ENCODE data around the gene CD300H.
A peak's percentile ranks its signal among the peaks of the same experiment; 100 is the strongest.

Gene CD300H

GRCh38 chr17:74554909-74555308, 12.4 kb downstream of the CD300H start:
- Histone ChIP-seq H3K4me3 (ENCODE audit: low read length in 2 of 2) (no peak overlapping the region), H3K9ac (ENCODE audit: low read depth in 1 of 2, low read length in 2 of 2) (no peak overlapping the region), H3K27me3 (ENCODE audit: control insufficient read depth in 2 of 2, insufficient read depth in 2 of 2, low read length in 2 of 2) (no peaks in the 10 kb centered on the region), H3K4me1 (ENCODE audit: control insufficient read depth in 2 of 2, insufficient read depth in 2 of 2, low read length in 2 of 2) (no peaks in the 10 kb centered on the region), H3K27ac (ENCODE audit: low read depth in 2 of 2, low read length in 2 of 2) (no peak overlapping the region), H3K36me3 (ENCODE audit: control insufficient read depth in 2 of 2, insufficient read depth in 2 of 2, low read length in 2 of 2) (no peaks in the 10 kb centered on the region), H3K9me3 (ENCODE audit: control insufficient read depth in 2 of 2, low read length in 2 of 2) (no peaks in the 10 kb centered on the region)

DNA sequence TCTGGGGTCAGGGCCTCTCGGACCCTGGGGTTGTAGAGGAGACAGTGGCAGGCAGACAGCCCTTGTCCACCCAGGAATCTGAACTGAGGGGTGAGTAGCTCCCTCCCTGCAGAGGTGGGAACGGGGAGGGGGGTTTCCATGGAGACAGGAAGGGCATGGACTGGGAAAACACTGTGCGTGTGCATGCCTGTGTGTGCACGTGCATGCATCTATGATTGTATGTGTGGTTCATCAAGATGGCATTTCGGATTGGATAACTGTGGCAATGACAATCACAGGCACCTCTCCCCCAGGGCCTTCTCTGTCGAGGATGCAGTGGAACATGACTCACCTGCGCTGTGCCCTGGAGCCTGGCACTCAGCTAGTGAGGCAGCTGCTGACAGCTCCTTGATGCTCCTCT, 15.3 kb downstream of the CD300H start:
- Histone ChIP-seq H3K27me3 (ENCODE audit: control insufficient read depth in 2 of 2, insufficient read depth in 2 of 2, low read length in 2 of 2) (no peaks in the 10 kb centered on the region), H3K4me3 (ENCODE audit: low read length in 2 of 2) (no peak overlapping the region), H3K9ac (ENCODE audit: low read depth in 1 of 2, low read length in 2 of 2) (no peak overlapping the region), H3K36me3 (ENCODE audit: control insufficient read depth in 2 of 2, insufficient read depth in 2 of 2, low read length in 2 of 2) (no peaks in the 10 kb centered on the region), H3K9me3 (ENCODE audit: control insufficient read depth in 2 of 2, low read length in 2 of 2) (no peaks in the 10 kb centered on the region), H3K4me1 (ENCODE audit: control insufficient read depth in 2 of 2, insufficient read depth in 2 of 2, low read length in 2 of 2) (no peaks in the 10 kb centered on the region), H3K27ac (ENCODE audit: low read depth in 2 of 2, low read length in 2 of 2) (no peak overlapping the region)

DNA sequence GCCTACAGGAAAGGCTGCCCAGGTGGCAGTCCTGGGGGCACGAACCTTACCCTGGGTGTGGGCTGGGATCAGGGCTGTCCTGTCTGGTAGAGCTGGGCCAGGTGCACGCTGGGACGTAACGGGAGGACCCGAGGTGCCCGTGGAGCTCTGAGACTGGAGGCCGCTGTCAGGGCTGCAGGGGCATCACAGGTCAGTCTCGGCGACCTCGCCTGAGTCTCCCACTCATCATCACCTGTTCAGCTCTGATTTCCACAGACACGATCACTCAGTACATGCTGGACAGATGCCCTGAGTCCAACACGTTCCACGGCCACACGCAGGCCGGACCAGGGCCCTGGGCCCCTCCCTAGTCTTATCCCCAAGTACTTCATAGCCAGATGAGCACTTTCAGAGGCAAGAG, 16.7 kb downstream of the CD300H start:
- H3K9ac ChIP-seq (ENCODE audit: low read depth in 1 of 2, low read length in 2 of 2) = no peak overlapping the region
- H3K27ac ChIP-seq (ENCODE audit: low read depth in 2 of 2, low read length in 2 of 2) = no peak overlapping the region
- no peaks in the 10 kb centered on the region for H3K36me3 ChIP-seq (ENCODE audit: control insufficient read depth in 2 of 2, insufficient read depth in 2 of 2, low read length in 2 of 2)
- H3K4me3 ChIP-seq (ENCODE audit: low read length in 2 of 2) = no peak overlapping the region
- no peaks in the 10 kb centered on the region for H3K4me1 ChIP-seq (ENCODE audit: control insufficient read depth in 2 of 2, insufficient read depth in 2 of 2, low read length in 2 of 2)
- H3K27me3 ChIP-seq (ENCODE audit: control insufficient read depth in 2 of 2, insufficient read depth in 2 of 2, low read length in 2 of 2) = no peaks in the 10 kb centered on the region
- H3K9me3 ChIP-seq (ENCODE audit: control insufficient read depth in 2 of 2, low read length in 2 of 2) = no peaks in the 10 kb centered on the region

- H3K9ac ChIP-seq (ENCODE audit: low read depth in 1 of 2, low read length in 2 of 2) = no peak overlapping the region
- no peaks in the 10 kb centered on the region for H3K4me1 ChIP-seq (ENCODE audit: control insufficient read depth in 2 of 2, insufficient read depth in 2 of 2, low read length in 2 of 2)
- no peaks in the 10 kb centered on the region for H3K36me3 ChIP-seq (ENCODE audit: control insufficient read depth in 2 of 2, insufficient read depth in 2 of 2, low read length in 2 of 2)
- H3K27ac ChIP-seq (ENCODE audit: low read depth in 2 of 2, low read length in 2 of 2) = no peak overlapping the region
- H3K27me3 ChIP-seq (ENCODE audit: control insufficient read depth in 2 of 2, insufficient read depth in 2 of 2, low read length in 2 of 2) = no peaks in the 10 kb centered on the region
- H3K4me3 ChIP-seq (ENCODE audit: low read length in 2 of 2) = no peak overlapping the region
- no peaks in the 10 kb centered on the region for H3K9me3 ChIP-seq (ENCODE audit: control insufficient read depth in 2 of 2, low read length in 2 of 2)
These were observed 18.0 kb downstream of the CD300H start for GRCh38 chr17:74549343-74549742.

- Histone ChIP-seq H3K4me1 (ENCODE audit: control insufficient read depth in 2 of 2, insufficient read depth in 2 of 2, low read length in 2 of 2) (no peaks in the 10 kb centered on the region), H3K27me3 (ENCODE audit: control insufficient read depth in 2 of 2, insufficient read depth in 2 of 2, low read length in 2 of 2) (no peaks in the 10 kb centered on the region), H3K9me3 (ENCODE audit: control insufficient read depth in 2 of 2, low read length in 2 of 2) (no peaks in the 10 kb centered on the region), H3K4me3 (ENCODE audit: low read length in 2 of 2) (no peak overlapping the region), H3K36me3 (ENCODE audit: control insufficient read depth in 2 of 2, insufficient read depth in 2 of 2, low read length in 2 of 2) (no peaks in the 10 kb centered on the region), H3K9ac (ENCODE audit: low read depth in 1 of 2, low read length in 2 of 2) (no peak overlapping the region), H3K27ac (ENCODE audit: low read depth in 2 of 2, low read length in 2 of 2) (no peak overlapping the region)
These were observed 19.6 kb downstream of the CD300H start for GRCh38 chr17:74547736-74548135.

- Histone ChIP-seq H3K4me3 (ENCODE audit: low read length in 2 of 2) (no peak overlapping the region), H3K9ac (ENCODE audit: low read depth in 1 of 2, low read length in 2 of 2) (no peak overlapping the region), H3K9me3 (ENCODE audit: control insufficient read depth in 2 of 2, low read length in 2 of 2) (no peaks in the 10 kb centered on the region), H3K27me3 (ENCODE audit: control insufficient read depth in 2 of 2, insufficient read depth in 2 of 2, low read length in 2 of 2) (no peaks in the 10 kb centered on the region), H3K36me3 (ENCODE audit: control insufficient read depth in 2 of 2, insufficient read depth in 2 of 2, low read length in 2 of 2) (no peaks in the 10 kb centered on the region), H3K4me1 (ENCODE audit: control insufficient read depth in 2 of 2, insufficient read depth in 2 of 2, low read length in 2 of 2) (no peaks in the 10 kb centered on the region), H3K27ac (ENCODE audit: low read depth in 2 of 2, low read length in 2 of 2) (no peak overlapping the region)
These were observed 20.0 kb downstream of the CD300H start for GRCh38 chr17:74547264-74547663.

GRCh38 chr17:74546586-74546985, 20.7 kb downstream of the CD300H start:
- Histone ChIP-seq H3K9me3 (ENCODE audit: control insufficient read depth in 2 of 2, low read length in 2 of 2) (no peaks in the 10 kb centered on the region), H3K36me3 (ENCODE audit: control insufficient read depth in 2 of 2, insufficient read depth in 2 of 2, low read length in 2 of 2) (no peaks in the 10 kb centered on the region), H3K27me3 (ENCODE audit: control insufficient read depth in 2 of 2, insufficient read depth in 2 of 2, low read length in 2 of 2) (no peaks in the 10 kb centered on the region), H3K4me3 (ENCODE audit: low read length in 2 of 2) (no peak overlapping the region), H3K27ac (ENCODE audit: low read depth in 2 of 2, low read length in 2 of 2) (no peak overlapping the region), H3K9ac (ENCODE audit: low read depth in 1 of 2, low read length in 2 of 2) (no peak overlapping the region), H3K4me1 (ENCODE audit: control insufficient read depth in 2 of 2, insufficient read depth in 2 of 2, low read length in 2 of 2) (no peaks in the 10 kb centered on the region)

DNA sequence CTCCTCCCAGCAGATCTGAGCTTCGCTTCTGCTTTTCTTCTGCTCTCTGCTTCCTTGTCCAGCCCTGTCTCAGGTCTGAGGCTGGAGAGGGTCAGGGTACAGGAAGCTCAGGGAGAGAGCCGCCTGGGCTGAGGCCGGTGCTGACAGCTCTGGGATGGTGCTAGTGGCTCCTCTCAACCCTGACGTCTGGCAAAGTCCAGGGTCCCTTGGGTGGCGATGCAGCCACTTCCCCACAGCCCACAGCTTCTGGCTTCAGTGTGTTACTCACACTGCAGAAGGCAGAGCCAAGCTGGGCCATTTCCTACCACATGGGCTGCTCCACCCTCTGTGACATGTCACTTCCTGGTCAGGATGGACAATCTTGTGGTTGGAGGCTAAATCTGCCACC, 21.5 kb downstream of the CD300H start, which contains the start of gene CD300C:
TSS of gene CD300C (minus strand) at position 273 of the 388 bp plus-strand sequence. CDS start 333 bp downstream, outside the sequence.
- Histone ChIP-seq H3K27me3 (ENCODE audit: control insufficient read depth in 2 of 2, insufficient read depth in 2 of 2, low read length in 2 of 2) (no peaks in the 10 kb centered on the region), H3K4me1 (ENCODE audit: control insufficient read depth in 2 of 2, insufficient read depth in 2 of 2, low read length in 2 of 2) (no peaks in the 10 kb centered on the region), H3K4me3 (ENCODE audit: low read length in 2 of 2) (peak within 1 kb of the TSS in 1 of 2 donors; percentile 1), H3K9ac (ENCODE audit: low read depth in 1 of 2, low read length in 2 of 2) (no peak within 1 kb of the TSS), H3K27ac (ENCODE audit: low read depth in 2 of 2, low read length in 2 of 2) (peak within 1 kb of the TSS in 1 of 2 donors; percentile 32), H3K36me3 (ENCODE audit: control insufficient read depth in 2 of 2, insufficient read depth in 2 of 2, low read length in 2 of 2) (no peaks in the 10 kb centered on the region), H3K9me3 (ENCODE audit: control insufficient read depth in 2 of 2, low read length in 2 of 2) (no peaks in the 10 kb centered on the region)

DNA sequence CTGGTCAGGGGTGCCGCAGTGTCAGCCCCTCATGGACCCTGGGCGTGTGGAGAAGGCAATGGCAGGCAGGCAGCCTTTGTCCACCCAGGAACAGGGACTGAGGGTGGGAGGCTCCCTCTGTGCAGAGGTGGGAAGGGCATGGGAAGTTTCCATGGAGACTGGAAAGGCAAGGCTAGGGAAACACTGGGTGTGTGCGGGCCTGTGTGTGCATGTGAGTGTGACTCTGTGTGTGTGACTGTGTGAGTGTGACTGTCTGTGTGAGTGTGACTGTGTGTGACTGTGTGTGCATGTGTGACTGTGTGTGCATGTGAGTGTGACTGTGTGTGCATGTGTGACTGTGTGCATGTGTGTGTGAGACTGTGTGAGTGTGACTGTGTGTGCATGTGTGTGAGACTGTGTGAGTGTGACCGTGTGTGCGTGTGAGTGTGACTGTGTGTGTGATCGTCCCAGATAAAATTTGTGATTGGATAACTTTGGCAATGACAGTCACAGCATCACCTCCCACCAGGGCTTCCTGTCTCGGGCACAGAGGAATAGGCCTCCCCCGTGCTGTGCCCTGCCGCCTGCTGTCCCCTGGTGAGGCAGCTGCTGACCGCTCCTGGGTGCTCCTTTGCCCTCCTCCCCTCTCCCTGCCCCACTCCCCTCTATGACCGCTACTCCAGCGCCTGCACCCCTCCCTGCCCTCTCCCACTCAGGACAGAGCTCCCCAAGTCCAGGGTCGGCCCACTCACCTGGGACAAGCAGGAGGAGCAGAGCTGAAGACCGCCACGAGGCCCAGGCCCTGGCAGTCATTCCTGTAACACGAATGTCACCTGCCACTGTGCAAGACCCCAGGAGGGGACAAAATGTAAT, 22.1 kb downstream of the CD300H start:
- Histone ChIP-seq H3K36me3 (ENCODE audit: control insufficient read depth in 2 of 2, insufficient read depth in 2 of 2, low read length in 2 of 2) (no peaks in the 10 kb centered on the region), H3K27me3 (ENCODE audit: control insufficient read depth in 2 of 2, insufficient read depth in 2 of 2, low read length in 2 of 2) (no peaks in the 10 kb centered on the region), H3K4me1 (ENCODE audit: control insufficient read depth in 2 of 2, insufficient read depth in 2 of 2, low read length in 2 of 2) (no peaks in the 10 kb centered on the region), H3K4me3 (ENCODE audit: low read length in 2 of 2) (peak overlapping the region in 1 of 2 donors; percentile 1), H3K27ac (ENCODE audit: low read depth in 2 of 2, low read length in 2 of 2) (peak overlapping the region in 1 of 2 donors; percentile 32), H3K9ac (ENCODE audit: low read depth in 1 of 2, low read length in 2 of 2) (no peak overlapping the region), H3K9me3 (ENCODE audit: control insufficient read depth in 2 of 2, low read length in 2 of 2) (no peaks in the 10 kb centered on the region)

- Histone ChIP-seq H3K27me3 (ENCODE audit: control insufficient read depth in 2 of 2, insufficient read depth in 2 of 2, low read length in 2 of 2) (peaks cover 0 to under 1% of the 10 kb centered on the region in 2 donors), H3K4me1 (ENCODE audit: control insufficient read depth in 2 of 2, insufficient read depth in 2 of 2, low read length in 2 of 2) (no peaks in the 10 kb centered on the region), H3K9me3 (ENCODE audit: control insufficient read depth in 2 of 2, low read length in 2 of 2) (no peaks in the 10 kb centered on the region), H3K9ac (ENCODE audit: low read depth in 1 of 2, low read length in 2 of 2) (no peak overlapping the region), H3K36me3 (ENCODE audit: control insufficient read depth in 2 of 2, insufficient read depth in 2 of 2, low read length in 2 of 2) (no peaks in the 10 kb centered on the region), H3K4me3 (ENCODE audit: low read length in 2 of 2) (no peak overlapping the region), H3K27ac (ENCODE audit: low read depth in 2 of 2, low read length in 2 of 2) (no peak overlapping the region)
These were observed 23.2 kb downstream of the CD300H start for GRCh38 chr17:74543891-74544760.

Data from mucosa of rectum (tissue), 2 donors.